ENCODE data around the gene ADCY5. TPM values are rescaled to one million over a fixed set of nuclear protein-coding genes. Genes with fewer than 3 reads are reported as not detected.

Gene ADCY5
- total RNA-seq, 4 donors from 2014 or later, result 0.46 to 3.5 (median 1.3) TPM

GRCh38 chr3:123315271-123315595 lies 133.7 kb downstream of the ADCY5 start:
- TF ChIP-seq POLR2A (IDR thresholded peaks at IDR 0.05), result no peak
- no peak for TF ChIP-seq CTCF (IDR thresholded peaks at IDR 0.05)

GRCh38 chr3:123314359-123315270 lies 134.3 kb downstream of the ADCY5 start:
- TF ChIP-seq CTCF (IDR thresholded peaks at IDR 0.05) (no peak), POLR2A (IDR thresholded peaks at IDR 0.05) (no peak)
- intact Hi-C loops (cut with DNase I; ENCODE audit: low total_unique reads), result no loop called here
- no peak overlapping the region for H3K4me3 ChIP-seq (ENCODE audit: low read depth, poor library complexity, severe bottlenecking)
- 66 to 67% methylated on average over 14 of the region's 14 CpGs for WGBS, 2 donors
- no peak for DNase-seq (ENCODE audit: low spot score in 2 of 2)

More at GRCh38 chr3:123315271-123315595, 133.7 kb downstream of the ADCY5 start:
- WGBS, 2 donors, result 69 to 83% methylated on average over 4 of the region's 4 CpGs
- intact Hi-C loops (cut with DNase I; ENCODE audit: low total_unique reads), result no loop called here
- DNase-seq (ENCODE audit: low spot score in 2 of 2), result no peak
- no peak overlapping the region for H3K4me3 ChIP-seq (ENCODE audit: low read depth, poor library complexity, severe bottlenecking)

GRCh38 chr3:123313889-123314288 lies 135.0 kb downstream of the ADCY5 start:
- no peak overlapping the region for H3K4me3 ChIP-seq (ENCODE audit: low read depth, poor library complexity, severe bottlenecking)
- no peak for TF ChIP-seq POLR2A (IDR thresholded peaks at IDR 0.05)
- no peak for TF ChIP-seq CTCF (IDR thresholded peaks at IDR 0.05)
- no peak for DNase-seq (ENCODE audit: low spot score in 2 of 2)
- intact Hi-C loops (cut with DNase I; ENCODE audit: low total_unique reads), result no loop called here
- 39 to 56% methylated on average over 5 of the region's 5 CpGs for WGBS, 2 donors

GRCh38 chr3:123312331-123313265 lies 136.3 kb downstream of the ADCY5 start:
- TF ChIP-seq CTCF (IDR thresholded peaks at IDR 0.05) (no peak), POLR2A (IDR thresholded peaks at IDR 0.05) (no peak)
- no peak overlapping the region for H3K4me3 ChIP-seq (ENCODE audit: low read depth, poor library complexity, severe bottlenecking)
- no peak for DNase-seq (ENCODE audit: low spot score in 2 of 2)
- 82 to 83% methylated on average over 16 of the region's 16 CpGs for WGBS, 2 donors
- intact Hi-C loops (cut with DNase I; ENCODE audit: low total_unique reads), result no loop called here

- intact Hi-C loops (cut with DNase I; ENCODE audit: low total_unique reads), result no loop called here
- WGBS, 2 donors, result 72 to 81% methylated on average over 9 of the region's 9 CpGs
- TF ChIP-seq POLR2A (IDR thresholded peaks at IDR 0.05) (no peak), CTCF (IDR thresholded peaks at IDR 0.05) (no peak)
- no peak overlapping the region for H3K4me3 ChIP-seq (ENCODE audit: low read depth, poor library complexity, severe bottlenecking)
- no peak for DNase-seq (ENCODE audit: low spot score in 2 of 2)
Observed at GRCh38 chr3:123311201-123311600, 137.7 kb downstream of the ADCY5 start.

Measured in lower leg skin (tissue), 4 donors.